K562 (cell line): ENCODE measurements around the gene LCTL. TPM values are rescaled to one million over a fixed set of nuclear protein-coding genes. Genes with fewer than 3 reads are reported as not detected.

ENCODE experiments used
- ATAC-seq: fragments of 200-7000 bp; cut with Tn5 transposase; 3 replicates; pipeline ENCODE4 v1.9.1; 2020; ENCODE audit warnings: moderate library complexity
- BruUV-seq: library from RNA; stranded (reverse); fragments of 400-500 nt; replicated peaks from 2 replicates; lab custom pipeline; 2021; lab: Mats Ljungman, UMichigan
- CTCF ChIA-PET: fragments of 300-600 bp; formaldehyde crosslinking; extraction: SDS; loops from one replicate; lab custom pipeline; 2021; ENCODE audit warnings: low intra/inter-chr PET ratio; lab: Yijun Ruan, JAX
- POLR2A ChIA-PET: fragments of 300-600, 350-650 bp; sonication (Branson Sonifier 250); formaldehyde crosslinking; extraction: SDS; loops from one replicate; lab custom pipeline; 2021; ENCODE audit warnings: antibody characterized with exemption, inconsistent platforms; lab: Yijun Ruan, JAX
- DNase-seq, 4 experiments: peaks; one replicate each; pipeline versions ENCODE4 v3.0.0 to v3.0.0-alpha.2; 2011 to 2018; ENCODE audit warnings: low spot score in 3 of 4, mixed read lengths in 3 of 4; ENCODE audit errors: extremely low read depth in 1 of 4
- FAIRE-seq: peaks from 2 replicates; lab custom pipeline; 2011; peaks lifted over from hg19 to GRCh38; lab: Jason Lieb, UNC
- H2AFZ ChIP-seq: 2 replicates; pipeline ENCODE4 v1.6.0; 2011; ENCODE audit warnings: low read depth, low read length, control low read depth, inconsistent platforms
- H3K27ac ChIP-seq: fragments of 200-600 bp; 3 replicates; pipeline ENCODE4 v1.8.0; 2011; ENCODE audit warnings: low read depth, mild to moderate bottlenecking, control low read depth, inconsistent platforms, low read length, moderate library complexity, mixed read lengths; ENCODE audit errors: extremely low read depth
- H3K27me3 ChIP-seq, 2 experiments: fragments of 300-600 bp in 1 of 2; 2 replicates in 1 of 2; 3 replicates in 1 of 2; pipeline versions ENCODE4 v1.6.0 to v1.8.0; 2011; ENCODE audit warnings: inconsistent platforms in 2 of 2, low read length in 2 of 2, mild to moderate bottlenecking in 1 of 2, mixed read lengths in 1 of 2, moderate library complexity in 1 of 2; ENCODE audit not compliant: control insufficient read depth in 2 of 2, insufficient read depth in 2 of 2
- H3K36me3 ChIP-seq: fragments of 300-600 bp; 3 replicates; pipeline ENCODE4 v1.8.0; 2011; ENCODE audit warnings: mild to moderate bottlenecking, low read length, inconsistent platforms; ENCODE audit not compliant: control insufficient read depth, insufficient read depth
- H3K4me1 ChIP-seq, 2 experiments: fragments of 200-600 bp in 1 of 2; replicated peaks in 1 of 2; 2 replicates in 1 of 2; 3 replicates in 1 of 2; pipeline versions ENCODE4 v1.5.1 to v1.8.0; 2011; ENCODE audit warnings: inconsistent platforms in 2 of 2, low read length in 2 of 2, mild to moderate bottlenecking in 1 of 2, mixed read lengths in 1 of 2, moderate library complexity in 1 of 2; ENCODE audit not compliant: control insufficient read depth in 2 of 2, insufficient read depth in 2 of 2
- H3K4me2 ChIP-seq: 2 replicates; pipeline ENCODE4 v1.6.1; 2011; ENCODE audit warnings: low read length, control low read depth, inconsistent platforms, mixed read lengths; ENCODE audit not compliant: insufficient read depth
- H3K4me3 ChIP-seq: fragments of 200-600 bp; sonication (generic), shearing (Covaris generic); 2 replicates; pipeline ENCODE4 v1.5.1; 2016; ENCODE audit warnings: control low read depth, inconsistent platforms
- H3K79me2 ChIP-seq: fragments of 200-600 bp; 3 replicates; pipeline ENCODE4 v1.8.0; 2011; ENCODE audit warnings: low read length, inconsistent platforms; ENCODE audit not compliant: control insufficient read depth, insufficient read depth
- H3K9ac ChIP-seq, 2 experiments: 2 replicates each; pipeline versions ENCODE4 v1.6.0 to v1.6.1; 2011; ENCODE audit warnings: low read depth in 2 of 2, low read length in 2 of 2, control low read depth in 1 of 2, inconsistent platforms in 1 of 2, mild to moderate bottlenecking in 1 of 2, mixed read lengths in 1 of 2; ENCODE audit not compliant: insufficient read depth in 1 of 2
- H3K9me1 ChIP-seq: one replicate; pipeline ENCODE4 v1.6.0; 2011; ENCODE audit warnings: inconsistent platforms, mild to moderate bottlenecking, low read length, moderate library complexity; ENCODE audit not compliant: control insufficient read depth, insufficient read depth
- H3K9me3 ChIP-seq: replicated peaks from 2 replicates; pipeline ENCODE4 v1.5.1; 2011; ENCODE audit warnings: low read depth, low read length, inconsistent platforms; ENCODE audit not compliant: control insufficient read depth, insufficient read depth
- H4K20me1 ChIP-seq: replicated peaks from 2 replicates; pipeline ENCODE4 v1.6.1; 2011; ENCODE audit warnings: low read length, inconsistent platforms, mixed read lengths; ENCODE audit not compliant: control insufficient read depth, insufficient read depth
- BRCA1 ChIP-seq, 2 experiments: fragments of 450-650 bp in 1 of 2; sonication (generic) in 1 of 2; formaldehyde crosslinking in 1 of 2; IDR thresholded peaks; 2 replicates each; pipeline versions ENCODE4 v1.5.0 to v1.6.1; 2017 to 2020; ENCODE audit warnings: mild to moderate bottlenecking in 1 of 2, missing genetic modification reagents in 1 of 2
- ZNF609 ChIP-seq: sonication (generic); formaldehyde crosslinking; IDR thresholded peaks from 2 replicates; pipeline ENCODE4 v1.8.1; 2023; ENCODE audit warnings: missing genetic modification reagents, mild to moderate bottlenecking, borderline replicate concordance
- WGBS: fragments of 100-300 bp; shearing (Covaris generic); methylation state at CpG from one replicate; pipeline ENCODE4 v1.1.6; 2016; ENCODE audit warnings: low coverage, mixed read lengths; ENCODE audit not compliant: insufficient coverage; ENCODE audit errors: missing lambda C conversion rate; 5-methylcytosine and 5-hydroxymethylcytosine counted together
- in situ Hi-C: fragments of 300-500 bp; cut with MboI; formaldehyde crosslinking; loops from 4 replicates; pipeline ENCODE4 v1.15.0; 2018; ENCODE audit warnings: inconsistent platforms, mixed read lengths
- intact Hi-C: fragments of 100-400 bp; cut with micrococcal nuclease; formaldehyde crosslinking; loops from 2 replicates; pipeline ENCODE4 v1.14.2; 2022
- polyA plus RNA-seq, 8 experiments: library from polyadenylated mRNA; depleted of rRNA in 4 of 8; stranded (reverse) in 5 of 8; unstranded in 3 of 8; fragments of >200 nt; fragmentation: Nextera tagmentation in 2 of 8; fragmentation: Illumina TruSeq in 1 of 8; extraction: Ambion mirVana in 2 of 8; extraction: Trizol in 1 of 8; gene quantifications; 2 replicates each; pipeline versions ENCODE4 v1.2.1 to v1.2.3, GENCODE V29; 2011 to 2014; ENCODE audit warnings: inconsistent platforms in 1 of 8, missing spikeins in 1 of 8
- total RNA-seq, 7 experiments: library from RNA; depleted of rRNA in 6 of 7; stranded (reverse); fragments of >200 nt in 6 of 7; fragmentation: Illumina TruSeq in 2 of 7; extraction: Trizol in 2 of 7; gene quantifications; 2 replicates each; pipeline versions ENCODE4 v1.2.1 to v1.2.3, GENCODE V29; 2011 to 2021; ENCODE audit warnings: low replicate concordance in 1 of 7

LCTL gene
- total and polyA plus RNA-seq, 9 of the 15 experiments (the other 6 are each of a cell fraction or from before 2014, with no cell fraction given): 0.08 to 0.31 (median 0.17) TPM; not detected in 6

GRCh38 chr15:66565141-66565641, 607 bp downstream of the LCTL start:
- peaks cover 10 to 28% of the 10 kb centered on the region in 2 experiments; a peak in 4 of 5 replicates for H3K4me1 ChIP-seq
- no peaks in the 10 kb centered on the region for H3K9me3 ChIP-seq
- DNase-seq: no peak
- no TSS peak for BruUV-seq
- H3K27me3 ChIP-seq: no peaks in the 10 kb centered on the region
- no peak overlapping the region; the same call in 1 of the 2 replicates for H2AFZ ChIP-seq
- H3K27ac ChIP-seq: no peak overlapping the region
- no peak for ATAC-seq
- ChIA-PET POLR2A (interaction anchor here (0.6 to 3.6 kb wide), 4 partner anchors 17 to 1010 kb away, joined by 3 to 23 read pairs (median 6); partner anchors contain the start of genes RPL4 and ZWILCH), CTCF (no interaction called here)
- TF ChIP-seq BRCA1 (IDR thresholded peaks at IDR 0.05): no peak
- TF ChIP-seq BRCA1 (CRISPR knock-in tag; IDR thresholded peaks at IDR 0.05): 0 out of 2 replicates have a peak, but pooled peaks have one; percentile 58
- TF ChIP-seq ZNF609: no peak
- WGBS: 60% methylated on average over 9 of the region's 9 CpGs
- H3K36me3 ChIP-seq: no peaks in the 10 kb centered on the region
- no peaks in the 10 kb centered on the region for H3K9me1 ChIP-seq
- intact Hi-C loops (loop anchor here (5.0 kb wide), 1 partner anchor 58 kb away; the partner anchor contains the start of gene ZWILCH), in situ Hi-C loops (no loop called here)
- H4K20me1 ChIP-seq: no peaks in the 10 kb centered on the region
- no peaks in the 10 kb centered on the region for H3K79me2 ChIP-seq
- no peak for FAIRE-seq
- H3K4me2 ChIP-seq: no peak overlapping the region
- no peak overlapping the region for H3K4me3 ChIP-seq
- peak overlapping the region in 1 of 2 experiments; percentile 4; a peak in 1 of 4 replicates for H3K9ac ChIP-seq
